ENCODE results near the gene TAF1.

DNA sequence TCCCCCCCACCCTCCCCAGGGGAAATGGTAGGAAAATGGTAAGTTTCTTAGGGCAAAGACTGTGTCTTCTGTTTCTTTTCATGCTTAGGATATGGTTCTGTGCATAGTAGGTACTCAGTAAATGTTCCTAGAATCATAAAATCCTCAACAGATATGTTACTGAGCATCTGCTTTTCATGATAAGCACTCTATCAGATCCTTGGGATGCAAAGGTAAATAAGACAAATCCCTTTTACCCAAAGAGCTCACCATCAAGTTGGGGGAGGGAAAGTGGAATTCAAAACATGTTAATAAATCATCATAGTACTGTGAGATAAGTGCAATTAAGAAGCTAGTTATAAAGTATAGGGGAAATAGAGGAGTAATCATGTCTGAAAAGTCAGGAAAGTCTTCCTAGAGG, 98.8 kb downstream of the TAF1 start:
- TF ChIP-seq, protein P1, sequence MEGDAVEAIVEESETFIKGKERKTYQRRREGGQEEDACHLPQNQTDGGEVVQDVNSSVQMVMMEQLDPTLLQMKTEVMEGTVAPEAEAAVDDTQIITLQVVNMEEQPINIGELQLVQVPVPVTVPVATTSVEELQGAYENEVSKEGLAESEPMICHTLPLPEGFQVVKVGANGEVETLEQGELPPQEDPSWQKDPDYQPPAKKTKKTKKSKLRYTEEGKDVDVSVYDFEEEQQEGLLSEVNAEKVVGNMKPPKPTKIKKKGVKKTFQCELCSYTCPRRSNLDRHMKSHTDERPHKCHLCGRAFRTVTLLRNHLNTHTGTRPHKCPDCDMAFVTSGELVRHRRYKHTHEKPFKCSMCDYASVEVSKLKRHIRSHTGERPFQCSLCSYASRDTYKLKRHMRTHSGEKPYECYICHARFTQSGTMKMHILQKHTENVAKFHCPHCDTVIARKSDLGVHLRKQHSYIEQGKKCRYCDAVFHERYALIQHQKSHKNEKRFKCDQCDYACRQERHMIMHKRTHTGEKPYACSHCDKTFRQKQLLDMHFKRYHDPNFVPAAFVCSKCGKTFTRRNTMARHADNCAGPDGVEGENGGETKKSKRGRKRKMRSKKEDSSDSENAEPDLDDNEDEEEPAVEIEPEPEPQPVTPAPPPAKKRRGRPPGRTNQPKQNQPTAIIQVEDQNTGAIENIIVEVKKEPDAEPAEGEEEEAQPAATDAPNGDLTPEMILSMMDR (IDR thresholded peaks at IDR 0.05 in 4 of 5, conservative IDR thresholded peaks at IDR 0.05 in 1 of 5): no peak
- TF ChIP-seq POLR2A (IDR thresholded peaks at IDR 0.05): no peak
